HG03103 (cell line): ENCODE results near the gene PPP6R3.

ENCODE experiments used
- ATAC-seq: cut with Tn5 transposase; IDR thresholded peaks from one replicate; pipeline ENCODE4 v1.9.1; 2021; ENCODE audit warnings: low read depth; ENCODE audit not compliant: unreplicated experiment

Gene PPP6R3

GRCh38 chr11:68661697-68662603 lies 201.4 kb downstream of the PPP6R3 start:
- no peak for ATAC-seq

- ATAC-seq: no peak
Measured at GRCh38 chr11:68663482-68664010, 203.0 kb downstream of the PPP6R3 start.

- ATAC-seq: no peak
Measured at GRCh38 chr11:68664141-68664540, 203.6 kb downstream of the PPP6R3 start.

- no peak for ATAC-seq
Measured at GRCh38 chr11:68664906-68665305, 204.4 kb downstream of the PPP6R3 start.
